Vagina (tissue), 2 donors: ENCODE measurements around the gene KDELR1.

Experiments used
- POLR2AphosphoS5 ChIP-seq, 2 donors: sonication (generic); formaldehyde crosslinking; IDR thresholded peaks; one replicate each; pipeline ENCODE4 v1.9.0; 2017; ENCODE audit warnings: antibody characterized with exemption in 2 of 2, mild to moderate bottlenecking in 2 of 2, low read depth in 1 of 2; ENCODE audit not compliant: insufficient read depth in 1 of 2
- TF ChIP-seq, protein P1 (sequence below), 3 experiments: fragments of 450-650 bp in 2 of 3; fragments of 200-600 bp in 1 of 3; sonication (generic) in 1 of 3; IDR thresholded peaks; one replicate each; pipeline ENCODE4 v1.5.1; 2017 to 2019; ENCODE audit warnings: antibody characterized with exemption in 3 of 3, mild to moderate bottlenecking in 2 of 3, moderate library complexity in 2 of 3

DNA sequence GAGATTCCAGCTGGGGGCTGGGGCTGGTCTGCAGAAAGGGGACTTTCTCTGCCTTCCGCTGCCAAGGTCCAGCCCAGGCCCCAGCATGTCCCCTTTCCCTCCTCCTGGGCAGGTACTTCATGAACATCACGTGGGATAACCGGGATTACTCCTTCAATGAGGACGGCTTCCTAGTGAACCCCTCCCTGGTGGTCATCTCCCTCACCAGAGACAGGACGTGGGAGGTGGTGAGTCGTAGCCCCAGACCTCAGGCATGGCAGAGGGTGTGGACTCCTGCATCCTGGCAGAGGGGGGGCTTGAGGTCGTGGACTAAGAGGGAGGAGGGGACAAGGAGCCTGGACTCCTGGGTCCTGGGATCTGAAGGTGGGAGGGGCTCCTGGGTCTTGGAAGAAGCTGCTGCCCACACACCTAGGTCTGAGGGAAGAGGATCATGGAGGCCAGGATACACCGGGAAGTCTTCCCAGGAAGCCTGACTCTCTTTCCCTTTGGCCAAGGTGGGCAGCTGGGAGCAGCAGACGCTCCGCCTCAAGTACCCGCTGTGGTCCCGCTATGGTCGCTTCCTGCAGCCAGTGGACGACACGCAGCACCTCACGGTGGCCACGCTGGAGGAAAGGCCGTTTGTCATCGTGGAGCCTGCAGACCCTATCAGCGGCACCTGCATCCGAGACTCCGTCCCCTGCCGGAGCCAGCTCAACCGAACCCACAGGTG, 22.7 kb upstream of the KDELR1 start:
- no peak for TF ChIP-seq POLR2AphosphoS5 (IDR thresholded peaks at IDR 0.05; ENCODE audit: insufficient read depth in 1 of 2, low read depth in 1 of 2)
- TF ChIP-seq, protein P1, sequence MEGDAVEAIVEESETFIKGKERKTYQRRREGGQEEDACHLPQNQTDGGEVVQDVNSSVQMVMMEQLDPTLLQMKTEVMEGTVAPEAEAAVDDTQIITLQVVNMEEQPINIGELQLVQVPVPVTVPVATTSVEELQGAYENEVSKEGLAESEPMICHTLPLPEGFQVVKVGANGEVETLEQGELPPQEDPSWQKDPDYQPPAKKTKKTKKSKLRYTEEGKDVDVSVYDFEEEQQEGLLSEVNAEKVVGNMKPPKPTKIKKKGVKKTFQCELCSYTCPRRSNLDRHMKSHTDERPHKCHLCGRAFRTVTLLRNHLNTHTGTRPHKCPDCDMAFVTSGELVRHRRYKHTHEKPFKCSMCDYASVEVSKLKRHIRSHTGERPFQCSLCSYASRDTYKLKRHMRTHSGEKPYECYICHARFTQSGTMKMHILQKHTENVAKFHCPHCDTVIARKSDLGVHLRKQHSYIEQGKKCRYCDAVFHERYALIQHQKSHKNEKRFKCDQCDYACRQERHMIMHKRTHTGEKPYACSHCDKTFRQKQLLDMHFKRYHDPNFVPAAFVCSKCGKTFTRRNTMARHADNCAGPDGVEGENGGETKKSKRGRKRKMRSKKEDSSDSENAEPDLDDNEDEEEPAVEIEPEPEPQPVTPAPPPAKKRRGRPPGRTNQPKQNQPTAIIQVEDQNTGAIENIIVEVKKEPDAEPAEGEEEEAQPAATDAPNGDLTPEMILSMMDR (IDR thresholded peaks at IDR 0.05), result no peak
